HepG2 (cell line): ENCODE results near the gene IGLON5. TPM values are rescaled to one million over a fixed set of nuclear protein-coding genes. Genes with fewer than 3 reads are reported as not detected.
A peak's percentile ranks its signal among the peaks of the same experiment; 100 is the strongest.

Experiments
- AGO1 ChIP-seq: fragments of 200-400 bp; formaldehyde crosslinking; IDR thresholded peaks from 2 replicates; pipeline ENCODE4 v1.6.1; 2017; ENCODE audit warnings: mild to moderate bottlenecking, low read depth, low read length, moderate library complexity; ENCODE audit not compliant: poor library complexity, severe bottlenecking
- ARNT ChIP-seq: fragments of 450-650 bp; IDR thresholded peaks from 2 replicates; pipeline ENCODE4 v1.6.1; 2017
- EEA1 ChIP-seq: sonication (generic); formaldehyde crosslinking; IDR thresholded peaks from 2 replicates; pipeline ENCODE4 v1.5.1; 2020; ENCODE audit warnings: mild to moderate bottlenecking, missing genetic modification reagents, borderline replicate concordance
- FOXP1 ChIP-seq, 2 experiments: fragments of 450-650 bp in 1 of 2; IDR thresholded peaks; 2 replicates each; pipeline ENCODE4 v1.6.1; 2017 to 2018; ENCODE audit warnings: antibody characterized with exemption in 1 of 2
- MAZ ChIP-seq, 2 experiments: sonication (generic) in 1 of 2; formaldehyde crosslinking in 1 of 2; IDR thresholded peaks; 2 replicates each; pipeline versions ENCODE4 v1.5.0 to v1.6.1; 2012 to 2020; ENCODE audit warnings: low read depth in 2 of 2, mild to moderate bottlenecking in 2 of 2, borderline replicate concordance in 1 of 2, improper control_type of control experiment in 1 of 2, low read length in 1 of 2, missing genetic modification reagents in 1 of 2, moderate library complexity in 1 of 2
- MIER3 ChIP-seq: IDR thresholded peaks from 2 replicates; pipeline ENCODE4 v1.6.1; 2016; ENCODE audit warnings: missing compliant biosample characterization, borderline replicate concordance
- NFIB ChIP-seq: sonication (generic); formaldehyde crosslinking; IDR thresholded peaks from 2 replicates; pipeline ENCODE4 v1.9.0; 2021; ENCODE audit warnings: missing genetic modification reagents, mild to moderate bottlenecking, borderline replicate concordance
- RARA ChIP-seq: IDR thresholded peaks from 2 replicates; pipeline ENCODE4 v1.6.1; 2016; ENCODE audit warnings: missing genetic modification reagents, missing compliant biosample characterization
- SAFB2 ChIP-seq: sonication (generic); formaldehyde crosslinking; IDR thresholded peaks from 2 replicates; pipeline ENCODE4 v1.5.1; 2020; ENCODE audit warnings: missing genetic modification reagents, low read depth, mild to moderate bottlenecking, borderline replicate concordance
- SNAI1 ChIP-seq: sonication (generic); formaldehyde crosslinking; IDR thresholded peaks from 2 replicates; pipeline ENCODE4 v1.5.0; 2020; ENCODE audit warnings: mild to moderate bottlenecking, missing genetic modification reagents, borderline replicate concordance
- ZBTB38 ChIP-seq: sonication (generic); formaldehyde crosslinking; IDR thresholded peaks from 2 replicates; pipeline ENCODE4 v1.5.1; 2020; ENCODE audit warnings: mild to moderate bottlenecking, missing genetic modification reagents
- ZFY ChIP-seq: sonication (generic); formaldehyde crosslinking; IDR thresholded peaks from 2 replicates; pipeline ENCODE4 v1.4.0; 2020; ENCODE audit warnings: missing genetic modification reagents
- ZNF414 ChIP-seq: sonication (generic); formaldehyde crosslinking; IDR thresholded peaks from 2 replicates; pipeline ENCODE4 v1.5.0; 2020; ENCODE audit warnings: missing genetic modification reagents
- ZNF672 ChIP-seq: sonication (generic); formaldehyde crosslinking; IDR thresholded peaks from 2 replicates; pipeline ENCODE4 v1.8.1; 2022; ENCODE audit warnings: missing genetic modification reagents
- ZNF687 ChIP-seq: sonication (generic); formaldehyde crosslinking; IDR thresholded peaks from 2 replicates; pipeline ENCODE4 v1.5.1; 2020; ENCODE audit warnings: mild to moderate bottlenecking, missing genetic modification reagents, moderate library complexity
- polyA plus RNA-seq, 8 experiments: library from polyadenylated mRNA; depleted of rRNA in 3 of 8; stranded (reverse) in 7 of 8; unstranded in 1 of 8; fragments of >200 nt; fragmentation: Illumina TruSeq in 4 of 8; extraction: Trizol in 4 of 8; gene quantifications; 2 replicates each; pipeline versions ENCODE4 v1.2.1 to v1.2.3, GENCODE V29; 2011 to 2016; ENCODE audit warnings: low read depth in 4 of 8, missing spikeins in 1 of 8, mixed read lengths in 1 of 8; ENCODE audit not compliant: insufficient read depth in 1 of 8
- total RNA-seq, 5 experiments: library from RNA; depleted of rRNA; stranded (reverse); fragments of >200 nt; fragmentation: Illumina TruSeq; extraction: Trizol; gene quantifications; 2 replicates each; pipeline ENCODE4 v1.2.3, GENCODE V29; 2016; ENCODE audit warnings: low read depth in 1 of 5
- TF ChIP-seq, protein P1 (sequence below): sonication (generic); formaldehyde crosslinking; IDR thresholded peaks from 2 replicates; pipeline ENCODE4 v1.4.0; 2020; ENCODE audit warnings: missing genetic modification reagents
- TF ChIP-seq, protein P2 (sequence below): sonication (generic); formaldehyde crosslinking; IDR thresholded peaks from 2 replicates; pipeline ENCODE4 v1.5.0; 2020; ENCODE audit warnings: mild to moderate bottlenecking, missing genetic modification reagents, moderate library complexity
- TF ChIP-seq, protein P3 (sequence below): IDR thresholded peaks from 2 replicates; pipeline ENCODE4 v1.6.1; 2016; ENCODE audit warnings: low read depth

IGLON5 gene
- total and polyA plus RNA-seq, 2 of the 13 experiments (the other 11 are each of a cell fraction or from before 2014, with no cell fraction given) = 0.04 to 5.7 TPM

DNA sequence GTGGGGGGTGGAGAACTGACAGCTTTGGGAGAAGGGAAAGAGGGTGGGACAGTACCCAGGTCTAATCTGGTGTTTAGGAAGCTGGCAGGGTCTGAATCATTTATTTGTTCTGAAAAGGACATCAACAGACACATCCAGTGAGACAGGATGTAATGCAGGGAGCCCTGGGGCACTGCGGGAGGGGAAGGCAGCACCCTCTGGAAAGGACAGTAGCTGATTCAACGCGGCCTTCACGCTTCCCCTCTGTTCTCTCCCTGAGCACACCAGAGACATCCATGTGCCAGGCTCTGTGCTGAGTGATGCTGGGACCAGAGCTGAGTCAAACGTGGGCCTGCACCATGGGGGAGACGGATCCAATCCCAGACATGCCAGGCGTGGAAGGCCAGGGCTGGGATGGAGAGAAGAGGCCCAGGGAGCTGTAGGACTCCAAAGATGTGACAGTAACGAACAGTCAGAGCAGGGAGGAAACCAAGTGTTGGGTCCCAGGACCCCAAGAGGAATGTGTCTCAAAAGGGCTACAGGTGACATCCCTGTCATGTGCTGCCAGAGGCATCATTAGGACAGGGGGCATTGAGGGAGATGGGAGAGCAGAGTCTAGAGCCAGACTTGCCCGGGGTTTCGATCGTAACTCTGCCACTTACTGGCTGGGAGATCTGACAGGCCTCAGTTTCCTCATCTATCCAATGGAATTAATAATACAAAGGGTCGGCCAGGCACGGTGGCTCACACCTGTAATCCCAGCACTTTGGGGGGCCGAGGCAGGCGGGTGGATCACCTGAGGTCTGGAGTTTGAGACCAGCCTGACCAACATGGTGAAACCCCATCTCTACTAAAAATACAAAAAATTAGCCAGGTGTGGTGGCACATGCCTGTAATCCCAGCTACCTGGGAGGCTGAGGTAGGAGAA is 53.0 kb downstream of the IGLON5 start (continued):
- TF ChIP-seq, protein P1, sequence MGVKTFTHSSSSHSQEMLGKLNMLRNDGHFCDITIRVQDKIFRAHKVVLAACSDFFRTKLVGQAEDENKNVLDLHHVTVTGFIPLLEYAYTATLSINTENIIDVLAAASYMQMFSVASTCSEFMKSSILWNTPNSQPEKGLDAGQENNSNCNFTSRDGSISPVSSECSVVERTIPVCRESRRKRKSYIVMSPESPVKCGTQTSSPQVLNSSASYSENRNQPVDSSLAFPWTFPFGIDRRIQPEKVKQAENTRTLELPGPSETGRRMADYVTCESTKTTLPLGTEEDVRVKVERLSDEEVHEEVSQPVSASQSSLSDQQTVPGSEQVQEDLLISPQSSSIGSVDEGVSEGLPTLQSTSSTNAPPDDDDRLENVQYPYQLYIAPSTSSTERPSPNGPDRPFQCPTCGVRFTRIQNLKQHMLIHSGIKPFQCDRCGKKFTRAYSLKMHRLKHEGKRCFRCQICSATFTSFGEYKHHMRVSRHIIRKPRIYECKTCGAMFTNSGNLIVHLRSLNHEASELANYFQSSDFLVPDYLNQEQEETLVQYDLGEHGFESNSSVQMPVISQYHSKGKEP (CRISPR knock-in tag) = no peak
- TF ChIP-seq ZNF687 (CRISPR knock-in tag) = peak; percentile 92
- no peak for TF ChIP-seq AGO1
- no peak for TF ChIP-seq SAFB2 (CRISPR knock-in tag)
- no peak for TF ChIP-seq ARNT
- TF ChIP-seq, protein P2, sequence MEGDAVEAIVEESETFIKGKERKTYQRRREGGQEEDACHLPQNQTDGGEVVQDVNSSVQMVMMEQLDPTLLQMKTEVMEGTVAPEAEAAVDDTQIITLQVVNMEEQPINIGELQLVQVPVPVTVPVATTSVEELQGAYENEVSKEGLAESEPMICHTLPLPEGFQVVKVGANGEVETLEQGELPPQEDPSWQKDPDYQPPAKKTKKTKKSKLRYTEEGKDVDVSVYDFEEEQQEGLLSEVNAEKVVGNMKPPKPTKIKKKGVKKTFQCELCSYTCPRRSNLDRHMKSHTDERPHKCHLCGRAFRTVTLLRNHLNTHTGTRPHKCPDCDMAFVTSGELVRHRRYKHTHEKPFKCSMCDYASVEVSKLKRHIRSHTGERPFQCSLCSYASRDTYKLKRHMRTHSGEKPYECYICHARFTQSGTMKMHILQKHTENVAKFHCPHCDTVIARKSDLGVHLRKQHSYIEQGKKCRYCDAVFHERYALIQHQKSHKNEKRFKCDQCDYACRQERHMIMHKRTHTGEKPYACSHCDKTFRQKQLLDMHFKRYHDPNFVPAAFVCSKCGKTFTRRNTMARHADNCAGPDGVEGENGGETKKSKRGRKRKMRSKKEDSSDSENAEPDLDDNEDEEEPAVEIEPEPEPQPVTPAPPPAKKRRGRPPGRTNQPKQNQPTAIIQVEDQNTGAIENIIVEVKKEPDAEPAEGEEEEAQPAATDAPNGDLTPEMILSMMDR = no peak
- TF ChIP-seq FOXP1 (IDR thresholded peaks at IDR 0.05) = no peak
- 0 out of 2 replicates have a peak, but pooled peaks have one; percentile 27 for TF ChIP-seq FOXP1 (CRISPR knock-in tag; IDR thresholded peaks at IDR 0.05)
- no peak for TF ChIP-seq NFIB (CRISPR knock-in tag)
- no peak for TF ChIP-seq SNAI1 (CRISPR knock-in tag)
- TF ChIP-seq MIER3 (CRISPR knock-in tag) = no peak
- TF ChIP-seq ZNF414 (CRISPR knock-in tag) = no peak
- TF ChIP-seq ZBTB38 = peak; percentile 52
- TF ChIP-seq EEA1 = no peak
- TF ChIP-seq, protein P3, sequence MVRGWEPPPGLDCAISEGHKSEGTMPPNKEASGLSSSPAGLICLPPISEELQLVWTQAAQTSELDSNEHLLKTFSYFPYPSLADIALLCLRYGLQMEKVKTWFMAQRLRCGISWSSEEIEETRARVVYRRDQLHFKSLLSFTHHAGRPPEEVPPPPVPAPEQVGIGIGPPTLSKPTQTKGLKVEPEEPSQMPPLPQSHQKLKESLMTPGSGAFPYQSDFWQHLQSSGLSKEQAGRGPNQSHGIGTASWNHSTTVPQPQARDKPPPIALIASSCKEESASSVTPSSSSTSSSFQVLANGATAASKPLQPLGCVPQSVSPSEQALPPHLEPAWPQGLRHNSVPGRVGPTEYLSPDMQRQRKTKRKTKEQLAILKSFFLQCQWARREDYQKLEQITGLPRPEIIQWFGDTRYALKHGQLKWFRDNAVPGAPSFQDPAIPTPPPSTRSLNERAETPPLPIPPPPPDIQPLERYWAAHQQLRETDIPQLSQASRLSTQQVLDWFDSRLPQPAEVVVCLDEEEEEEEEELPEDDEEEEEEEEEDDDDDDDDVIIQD (CRISPR knock-in tag) = peak; percentile 60; the same call in 1 of the 2 replicates
- no peak; the same call in 1 of the 2 replicates for TF ChIP-seq ZNF672 (CRISPR knock-in tag)
- TF ChIP-seq MAZ (IDR thresholded peaks at IDR 0.05; ENCODE audit: borderline replicate concordance, low read depth, low read length) = no peak
- no peak for TF ChIP-seq MAZ (CRISPR knock-in tag; IDR thresholded peaks at IDR 0.05; ENCODE audit: low read depth)
- TF ChIP-seq RARA = peak; percentile 46; the same call in 1 of the 2 replicates
- peak; percentile 33; the same call in 1 of the 2 replicates for TF ChIP-seq ZFY (CRISPR knock-in tag)
